ENCODE measurements around the gene IFIT2. TPM values are rescaled to one million over a fixed set of nuclear protein-coding genes. Genes with fewer than 3 reads are reported as not detected.
"Not testable (repeated sequence)": the region's sequence is repeated elsewhere in the genome, so short reads cannot be mapped to it uniquely, and the experiment has no call there.

Gene IFIT2
- total RNA-seq, 1 experiment from 2014 or later, result 0.15 TPM

DNA sequence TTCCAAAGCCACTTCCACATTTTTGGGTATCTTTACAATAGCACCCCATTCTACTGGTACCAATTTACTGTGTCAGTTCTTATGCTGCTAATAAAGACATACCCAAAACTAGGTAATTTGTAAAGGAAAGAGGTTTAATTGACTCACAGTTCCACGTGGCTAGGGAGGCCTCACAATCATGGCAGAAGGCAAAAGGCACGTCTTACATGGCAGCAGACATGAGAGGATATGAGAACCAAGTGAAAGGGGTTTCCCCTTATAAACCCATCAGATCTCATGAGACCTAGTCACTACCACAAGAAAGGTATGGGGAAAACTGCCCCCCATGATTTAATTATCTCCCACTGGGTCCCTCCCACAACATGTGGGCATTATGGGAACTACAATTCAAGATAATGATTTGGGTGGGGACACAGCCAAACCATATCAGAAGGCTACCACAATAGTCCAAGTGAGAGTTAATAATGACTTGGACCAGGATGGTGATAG lies 46.7 kb upstream of the IFIT2 start:
- CTCF ChIA-PET; H3K27ac Mint-ChIP-seq; H3K27me3 Mint-ChIP-seq (ENCODE audit: low read depth); H3K4me3 Mint-ChIP-seq; DNase-seq (ENCODE audit: low spot score); ATAC-seq; POLR2A ChIA-PET: not testable (repeated sequence)
- peaks cover 32% of the 10 kb centered on the region for H3K9me3 Mint-ChIP-seq
- H3K4me1 Mint-ChIP-seq, result peaks cover 21% of the 10 kb centered on the region
- peaks cover 30% of the 10 kb centered on the region for H3K36me3 Mint-ChIP-seq

DNA sequence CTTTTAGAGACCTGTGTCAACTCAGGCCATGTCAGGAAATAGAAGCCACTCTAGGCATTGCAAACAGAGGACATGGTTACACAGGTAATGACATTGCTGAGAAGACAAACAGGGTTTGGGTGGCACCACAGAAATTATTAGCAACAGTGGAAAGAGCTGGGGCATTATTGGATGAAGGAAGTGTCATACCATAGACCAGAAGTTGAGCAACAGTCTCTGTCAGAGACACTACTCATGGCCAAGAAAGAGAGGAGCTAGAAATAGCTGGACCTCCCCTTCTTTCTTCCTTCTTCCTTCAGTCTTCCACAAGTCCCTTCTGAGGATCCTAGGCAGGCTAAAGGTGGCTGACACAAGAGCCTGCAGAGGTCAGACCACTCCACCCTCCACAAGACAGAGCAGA lies 46.1 kb upstream of the IFIT2 start:
- peaks cover 30% of the 10 kb centered on the region for H3K36me3 Mint-ChIP-seq
- H3K27ac Mint-ChIP-seq, result no peak overlapping the region
- no peak for ATAC-seq
- no peak for DNase-seq (ENCODE audit: low spot score)
- POLR2A ChIA-PET, result no interaction called here
- TF ChIP-seq NR3C1 (CRISPR knock-in tag; conservative IDR thresholded peaks at IDR 0.05; ENCODE audit: low read depth), result no peak
- TF ChIP-seq, protein P1, sequence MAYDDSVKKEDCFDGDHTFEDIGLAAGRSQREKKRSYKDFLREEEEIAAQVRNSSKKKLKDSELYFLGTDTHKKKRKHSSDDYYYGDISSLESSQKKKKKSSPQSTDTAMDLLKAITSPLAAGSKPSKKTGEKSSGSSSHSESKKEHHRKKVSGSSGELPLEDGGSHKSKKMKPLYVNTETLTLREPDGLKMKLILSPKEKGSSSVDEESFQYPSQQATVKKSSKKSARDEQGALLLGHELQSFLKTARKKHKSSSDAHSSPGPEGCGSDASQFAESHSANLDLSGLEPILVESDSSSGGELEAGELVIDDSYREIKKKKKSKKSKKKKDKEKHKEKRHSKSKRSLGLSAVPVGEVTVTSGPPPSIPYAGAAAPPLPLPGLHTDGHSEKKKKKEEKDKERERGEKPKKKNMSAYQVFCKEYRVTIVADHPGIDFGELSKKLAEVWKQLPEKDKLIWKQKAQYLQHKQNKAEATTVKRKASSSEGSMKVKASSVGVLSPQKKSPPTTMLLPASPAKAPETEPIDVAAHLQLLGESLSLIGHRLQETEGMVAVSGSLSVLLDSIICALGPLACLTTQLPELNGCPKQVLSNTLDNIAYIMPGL (CRISPR knock-in tag; IDR thresholded peaks at IDR 0.05), result no peak
- TF ChIP-seq ZNF317 (CRISPR knock-in tag; IDR thresholded peaks at IDR 0.05; ENCODE audit: borderline replicate concordance, low read depth), result no peak
- TF ChIP-seq ETV6 (CRISPR knock-in tag; IDR thresholded peaks at IDR 0.05), result no peak
- TF ChIP-seq, protein P2, sequence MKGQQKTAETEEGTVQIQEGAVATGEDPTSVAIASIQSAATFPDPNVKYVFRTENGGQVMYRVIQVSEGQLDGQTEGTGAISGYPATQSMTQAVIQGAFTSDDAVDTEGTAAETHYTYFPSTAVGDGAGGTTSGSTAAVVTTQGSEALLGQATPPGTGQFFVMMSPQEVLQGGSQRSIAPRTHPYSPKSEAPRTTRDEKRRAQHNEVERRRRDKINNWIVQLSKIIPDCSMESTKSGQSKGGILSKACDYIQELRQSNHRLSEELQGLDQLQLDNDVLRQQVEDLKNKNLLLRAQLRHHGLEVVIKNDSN (CRISPR knock-in tag; IDR thresholded peaks at IDR 0.05), result no peak
- TF ChIP-seq NFATC4 (CRISPR knock-in tag; IDR thresholded peaks at IDR 0.05), result no peak
- TF ChIP-seq, protein P3, sequence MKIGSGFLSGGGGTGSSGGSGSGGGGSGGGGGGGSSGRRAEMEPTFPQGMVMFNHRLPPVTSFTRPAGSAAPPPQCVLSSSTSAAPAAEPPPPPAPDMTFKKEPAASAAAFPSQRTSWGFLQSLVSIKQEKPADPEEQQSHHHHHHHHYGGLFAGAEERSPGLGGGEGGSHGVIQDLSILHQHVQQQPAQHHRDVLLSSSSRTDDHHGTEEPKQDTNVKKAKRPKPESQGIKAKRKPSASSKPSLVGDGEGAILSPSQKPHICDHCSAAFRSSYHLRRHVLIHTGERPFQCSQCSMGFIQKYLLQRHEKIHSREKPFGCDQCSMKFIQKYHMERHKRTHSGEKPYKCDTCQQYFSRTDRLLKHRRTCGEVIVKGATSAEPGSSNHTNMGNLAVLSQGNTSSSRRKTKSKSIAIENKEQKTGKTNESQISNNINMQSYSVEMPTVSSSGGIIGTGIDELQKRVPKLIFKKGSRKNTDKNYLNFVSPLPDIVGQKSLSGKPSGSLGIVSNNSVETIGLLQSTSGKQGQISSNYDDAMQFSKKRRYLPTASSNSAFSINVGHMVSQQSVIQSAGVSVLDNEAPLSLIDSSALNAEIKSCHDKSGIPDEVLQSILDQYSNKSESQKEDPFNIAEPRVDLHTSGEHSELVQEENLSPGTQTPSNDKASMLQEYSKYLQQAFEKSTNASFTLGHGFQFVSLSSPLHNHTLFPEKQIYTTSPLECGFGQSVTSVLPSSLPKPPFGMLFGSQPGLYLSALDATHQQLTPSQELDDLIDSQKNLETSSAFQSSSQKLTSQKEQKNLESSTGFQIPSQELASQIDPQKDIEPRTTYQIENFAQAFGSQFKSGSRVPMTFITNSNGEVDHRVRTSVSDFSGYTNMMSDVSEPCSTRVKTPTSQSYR (CRISPR knock-in tag; IDR thresholded peaks at IDR 0.05), result no peak
- TF ChIP-seq, protein P4, sequence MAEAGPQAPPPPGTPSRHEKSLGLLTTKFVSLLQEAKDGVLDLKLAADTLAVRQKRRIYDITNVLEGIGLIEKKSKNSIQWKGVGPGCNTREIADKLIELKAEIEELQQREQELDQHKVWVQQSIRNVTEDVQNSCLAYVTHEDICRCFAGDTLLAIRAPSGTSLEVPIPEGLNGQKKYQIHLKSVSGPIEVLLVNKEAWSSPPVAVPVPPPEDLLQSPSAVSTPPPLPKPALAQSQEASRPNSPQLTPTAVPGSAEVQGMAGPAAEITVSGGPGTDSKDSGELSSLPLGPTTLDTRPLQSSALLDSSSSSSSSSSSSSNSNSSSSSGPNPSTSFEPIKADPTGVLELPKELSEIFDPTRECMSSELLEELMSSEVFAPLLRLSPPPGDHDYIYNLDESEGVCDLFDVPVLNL (CRISPR knock-in tag; IDR thresholded peaks at IDR 0.05; ENCODE audit: borderline replicate concordance, low read depth), result no peak
- TF ChIP-seq, protein P5, sequence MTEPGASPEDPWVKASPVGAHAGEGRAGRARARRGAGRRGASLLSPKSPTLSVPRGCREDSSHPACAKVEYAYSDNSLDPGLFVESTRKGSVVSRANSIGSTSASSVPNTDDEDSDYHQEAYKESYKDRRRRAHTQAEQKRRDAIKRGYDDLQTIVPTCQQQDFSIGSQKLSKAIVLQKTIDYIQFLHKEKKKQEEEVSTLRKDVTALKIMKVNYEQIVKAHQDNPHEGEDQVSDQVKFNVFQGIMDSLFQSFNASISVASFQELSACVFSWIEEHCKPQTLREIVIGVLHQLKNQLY (CRISPR knock-in tag; IDR thresholded peaks at IDR 0.05), result no peak
- TF ChIP-seq FOXJ3 (CRISPR knock-in tag; IDR thresholded peaks at IDR 0.05; ENCODE audit: borderline replicate concordance), result no peak
- TF ChIP-seq ZNF396 (CRISPR knock-in tag; IDR thresholded peaks at IDR 0.05; ENCODE audit: borderline replicate concordance), result no peak
- TF ChIP-seq TEAD1 (CRISPR knock-in tag; IDR thresholded peaks at IDR 0.05), result no peak
- TF ChIP-seq, protein P6, sequence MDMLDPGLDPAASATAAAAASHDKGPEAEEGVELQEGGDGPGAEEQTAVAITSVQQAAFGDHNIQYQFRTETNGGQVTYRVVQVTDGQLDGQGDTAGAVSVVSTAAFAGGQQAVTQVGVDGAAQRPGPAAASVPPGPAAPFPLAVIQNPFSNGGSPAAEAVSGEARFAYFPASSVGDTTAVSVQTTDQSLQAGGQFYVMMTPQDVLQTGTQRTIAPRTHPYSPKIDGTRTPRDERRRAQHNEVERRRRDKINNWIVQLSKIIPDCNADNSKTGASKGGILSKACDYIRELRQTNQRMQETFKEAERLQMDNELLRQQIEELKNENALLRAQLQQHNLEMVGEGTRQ (CRISPR knock-in tag; IDR thresholded peaks at IDR 0.05), result no peak
- no peak for TF ChIP-seq ZNF423 (CRISPR knock-in tag; IDR thresholded peaks at IDR 0.05)
- TF ChIP-seq NFYB (CRISPR knock-in tag; conservative IDR thresholded peaks at IDR 0.05; ENCODE audit: low read depth), result no peak
- no peak for TF ChIP-seq ATF1 (CRISPR knock-in tag; IDR thresholded peaks at IDR 0.05)
- TF ChIP-seq, protein P7, sequence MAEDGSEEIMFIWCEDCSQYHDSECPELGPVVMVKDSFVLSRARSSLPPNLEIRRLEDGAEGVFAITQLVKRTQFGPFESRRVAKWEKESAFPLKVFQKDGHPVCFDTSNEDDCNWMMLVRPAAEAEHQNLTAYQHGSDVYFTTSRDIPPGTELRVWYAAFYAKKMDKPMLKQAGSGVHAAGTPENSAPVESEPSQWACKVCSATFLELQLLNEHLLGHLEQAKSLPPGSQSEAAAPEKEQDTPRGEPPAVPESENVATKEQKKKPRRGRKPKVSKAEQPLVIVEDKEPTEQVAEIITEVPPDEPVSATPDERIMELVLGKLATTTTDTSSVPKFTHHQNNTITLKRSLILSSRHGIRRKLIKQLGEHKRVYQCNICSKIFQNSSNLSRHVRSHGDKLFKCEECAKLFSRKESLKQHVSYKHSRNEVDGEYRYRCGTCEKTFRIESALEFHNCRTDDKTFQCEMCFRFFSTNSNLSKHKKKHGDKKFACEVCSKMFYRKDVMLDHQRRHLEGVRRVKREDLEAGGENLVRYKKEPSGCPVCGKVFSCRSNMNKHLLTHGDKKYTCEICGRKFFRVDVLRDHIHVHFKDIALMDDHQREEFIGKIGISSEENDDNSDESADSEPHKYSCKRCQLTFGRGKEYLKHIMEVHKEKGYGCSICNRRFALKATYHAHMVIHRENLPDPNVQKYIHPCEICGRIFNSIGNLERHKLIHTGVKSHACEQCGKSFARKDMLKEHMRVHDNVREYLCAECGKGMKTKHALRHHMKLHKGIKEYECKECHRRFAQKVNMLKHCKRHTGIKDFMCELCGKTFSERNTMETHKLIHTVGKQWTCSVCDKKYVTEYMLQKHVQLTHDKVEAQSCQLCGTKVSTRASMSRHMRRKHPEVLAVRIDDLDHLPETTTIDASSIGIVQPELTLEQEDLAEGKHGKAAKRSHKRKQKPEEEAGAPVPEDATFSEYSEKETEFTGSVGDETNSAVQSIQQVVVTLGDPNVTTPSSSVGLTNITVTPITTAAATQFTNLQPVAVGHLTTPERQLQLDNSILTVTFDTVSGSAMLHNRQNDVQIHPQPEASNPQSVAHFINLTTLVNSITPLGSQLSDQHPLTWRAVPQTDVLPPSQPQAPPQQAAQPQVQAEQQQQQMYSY (CRISPR knock-in tag; IDR thresholded peaks at IDR 0.05), result no peak
- TF ChIP-seq, protein P8, sequence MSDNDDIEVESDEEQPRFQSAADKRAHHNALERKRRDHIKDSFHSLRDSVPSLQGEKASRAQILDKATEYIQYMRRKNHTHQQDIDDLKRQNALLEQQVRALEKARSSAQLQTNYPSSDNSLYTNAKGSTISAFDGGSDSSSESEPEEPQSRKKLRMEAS (CRISPR knock-in tag; IDR thresholded peaks at IDR 0.05), result no peak
- CTCF ChIA-PET, result interaction anchor here (1.1 kb wide), 1 partner anchor 113 kb away, joined by 4 read pairs; no protein-coding TSS in a partner anchor
- H3K4me3 Mint-ChIP-seq, result no peak overlapping the region
- peaks cover 9% of the 10 kb centered on the region; the same call in 1 of the 2 replicates for H3K27me3 Mint-ChIP-seq (ENCODE audit: low read depth)
- peaks cover 22% of the 10 kb centered on the region for H3K4me1 Mint-ChIP-seq
- peaks cover 32% of the 10 kb centered on the region for H3K9me3 Mint-ChIP-seq
